ENCODE results near the gene FSTL4.

The FSTL4 gene

DNA sequence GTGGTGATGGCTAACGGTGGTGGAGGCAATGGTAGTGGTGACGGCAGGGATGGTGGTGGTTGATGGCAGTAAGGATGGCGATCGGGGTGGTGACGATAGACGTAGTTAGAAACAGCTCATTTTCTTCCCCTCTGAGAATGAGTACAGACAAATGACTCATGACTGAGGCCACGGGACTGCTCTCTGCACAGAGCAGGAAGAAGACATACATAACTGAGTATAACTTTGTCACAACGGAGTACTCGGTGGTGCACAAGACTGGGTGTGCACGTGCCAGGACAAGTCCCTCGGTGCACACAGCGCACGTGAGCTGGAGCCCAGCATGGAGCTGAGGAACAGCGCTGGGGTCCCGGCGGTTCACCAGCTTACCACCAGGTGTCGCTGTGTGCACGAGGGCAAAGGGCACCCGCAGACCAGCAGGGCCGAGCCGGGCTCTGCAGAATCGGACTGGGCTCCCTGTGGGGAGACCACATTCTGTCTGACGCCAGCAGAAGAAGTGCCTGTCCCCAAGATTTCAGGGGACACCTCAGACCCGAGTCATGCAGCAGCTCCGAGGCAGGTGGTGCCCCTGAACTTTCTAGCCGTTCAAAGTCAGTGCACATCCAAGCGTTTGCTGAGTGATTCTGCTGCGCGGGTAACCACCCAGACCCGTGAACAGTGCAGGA lies 188.6 kb downstream of the FSTL4 start:
- no peak for DNase-seq

- DNase-seq = no peak
Observed at GRCh38 chr5:133423011-133423617, 189.2 kb downstream of the FSTL4 start.

DNA sequence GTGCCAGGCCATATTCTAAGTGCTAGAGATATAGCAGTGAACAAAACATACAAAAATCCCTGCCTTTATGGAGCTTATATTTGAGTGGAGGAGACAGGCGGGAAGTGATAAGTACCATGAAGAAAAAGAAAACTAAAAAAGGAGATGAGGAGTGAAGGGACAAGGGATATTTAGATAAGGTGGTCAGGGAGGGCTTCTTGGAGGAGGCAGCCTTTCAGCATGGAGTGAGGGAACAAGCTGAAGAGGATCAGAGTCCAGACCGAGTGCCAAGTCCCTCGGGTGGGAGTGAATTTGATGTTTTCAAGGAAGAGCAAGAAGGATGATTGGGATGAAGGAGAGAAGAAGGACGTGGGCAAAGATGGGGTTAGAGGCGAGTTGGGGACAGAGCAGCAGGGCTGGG lies 190.5 kb downstream of the FSTL4 start:
- no peak for DNase-seq

DNA sequence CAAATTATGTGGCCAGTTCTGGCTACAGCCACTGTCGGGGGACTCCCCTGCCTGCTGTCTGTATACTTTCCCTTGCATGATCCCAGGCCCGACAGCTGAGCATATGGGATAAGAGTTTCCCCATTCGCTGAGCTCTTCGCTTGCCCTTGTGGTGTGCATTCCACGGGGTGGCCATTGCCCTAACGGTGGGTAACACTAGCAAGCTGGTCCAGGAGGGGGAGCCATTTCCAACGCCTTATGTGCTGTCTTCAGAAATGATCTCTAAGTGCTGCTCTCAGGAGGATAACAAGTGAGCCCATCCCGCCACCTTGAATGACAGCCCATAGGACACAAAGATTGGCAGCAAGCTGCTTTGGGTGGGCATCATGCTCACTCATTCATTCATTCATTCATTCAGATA lies 190.9 kb downstream of the FSTL4 start:
- DNase-seq = no peak

DNA sequence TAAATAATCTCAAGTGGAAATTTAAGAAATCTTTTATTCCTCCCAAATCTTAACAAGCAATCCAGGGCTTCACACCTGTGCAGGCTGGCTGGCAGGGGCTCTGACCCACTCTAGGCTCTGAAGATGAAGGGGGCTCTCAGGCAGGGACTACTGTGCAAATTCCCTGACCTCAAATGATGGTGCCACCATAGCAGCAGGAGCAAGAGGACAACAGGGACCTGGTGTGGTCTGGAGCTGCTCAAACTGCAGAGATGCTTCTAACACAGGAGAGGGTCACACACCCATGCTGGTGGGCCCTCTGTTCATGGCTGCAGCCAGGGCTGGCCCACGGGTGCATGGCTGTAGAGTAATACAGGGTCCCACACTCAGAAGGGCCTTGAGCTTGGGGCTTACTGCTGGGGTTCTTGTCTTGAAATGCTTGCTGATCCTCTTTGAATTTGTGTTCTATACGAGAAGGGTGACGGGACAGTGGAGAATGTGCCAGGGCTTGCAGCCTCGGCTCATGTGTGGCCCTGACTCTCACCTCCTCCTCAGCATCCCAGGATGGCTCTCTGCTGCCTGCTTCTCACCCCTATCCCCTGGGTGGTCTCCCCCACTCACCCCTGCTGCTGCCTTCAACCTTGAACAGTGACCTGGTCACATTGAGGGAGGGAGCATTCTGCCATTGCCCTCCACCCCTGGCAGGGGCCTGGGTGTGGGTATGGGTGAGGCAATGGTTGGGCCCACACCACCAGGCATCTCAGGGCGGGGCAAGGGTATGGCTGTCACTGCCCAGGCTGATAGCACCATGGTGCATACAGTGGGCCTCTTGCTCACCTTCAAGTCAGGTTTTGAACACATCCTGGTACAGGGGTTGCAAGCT lies 191.7 kb downstream of the FSTL4 start:
- no peak for DNase-seq

- DNase-seq = no peak
Observed at GRCh38 chr5:133415906-133416305, 196.4 kb downstream of the FSTL4 start.

DNA sequence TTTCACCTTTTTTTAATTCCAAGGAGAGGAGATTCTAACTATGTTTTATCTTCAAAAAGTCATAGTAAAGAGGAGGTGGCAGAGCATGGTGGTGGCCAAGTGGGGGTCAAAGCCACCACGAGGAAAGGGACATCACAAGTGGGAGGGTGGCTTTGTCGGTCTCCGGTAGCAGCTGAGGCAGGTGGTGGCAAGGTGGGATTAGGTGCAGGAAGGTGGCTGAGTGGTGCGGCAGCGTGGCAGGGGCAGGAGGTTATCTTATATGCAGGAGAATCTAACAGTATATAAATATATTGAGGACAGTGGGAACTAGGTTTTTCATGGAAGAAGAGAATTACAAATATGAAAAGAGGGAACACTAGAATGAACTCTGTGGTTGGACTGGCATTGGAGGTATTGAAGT lies 196.8 kb downstream of the FSTL4 start:
- no peak for DNase-seq

GRCh38 chr5:133412661-133413060 lies 199.7 kb downstream of the FSTL4 start:
- no peak for DNase-seq

DNA sequence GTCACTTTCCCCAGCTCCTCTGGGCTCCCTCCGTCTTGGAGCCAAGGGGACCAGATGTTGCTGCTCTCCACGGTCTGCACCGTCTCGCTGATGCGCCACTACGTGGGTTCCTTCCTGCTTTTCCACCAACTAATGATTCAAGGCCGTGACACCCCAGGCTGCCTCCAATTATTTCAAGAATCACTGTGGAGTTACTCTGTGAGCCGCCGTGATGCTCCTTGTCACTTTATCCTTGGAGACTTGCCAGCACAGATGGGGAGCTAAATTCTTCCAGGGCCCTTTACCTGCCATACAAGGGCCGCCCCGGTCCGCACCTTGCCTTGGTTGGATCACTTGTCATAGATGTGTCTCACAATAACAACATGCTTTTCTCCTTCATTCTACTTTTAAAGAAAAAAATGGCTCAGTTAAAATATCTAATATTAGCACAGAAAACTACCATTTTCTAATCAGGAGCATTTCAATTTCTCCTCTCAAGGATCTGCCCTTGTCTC lies 202.0 kb downstream of the FSTL4 start:
- no peak for DNase-seq

DNA sequence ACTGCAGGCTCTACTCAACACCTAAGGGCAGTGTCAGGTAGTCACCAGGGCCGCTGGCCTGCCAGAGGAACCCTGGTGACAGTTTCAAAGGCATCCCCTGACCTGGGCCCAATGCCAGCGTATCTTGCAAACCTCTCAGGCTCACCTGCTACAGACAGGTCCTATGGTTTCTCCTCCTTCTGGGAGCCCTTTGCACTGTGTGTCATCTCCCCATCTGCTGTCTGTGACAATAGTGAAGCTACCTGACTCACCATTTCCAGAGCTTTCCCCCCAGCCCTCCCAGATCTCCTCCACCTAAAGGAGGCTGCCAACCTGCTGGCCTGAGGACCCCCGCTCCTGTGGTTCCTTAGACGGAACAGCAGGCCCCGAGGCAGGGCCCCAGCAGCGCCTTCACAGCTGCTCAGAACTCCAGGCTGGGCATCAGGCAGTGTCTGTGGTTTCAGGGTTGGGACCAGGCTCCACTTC lies 203.1 kb downstream of the FSTL4 start:
- no peak for DNase-seq

DNA sequence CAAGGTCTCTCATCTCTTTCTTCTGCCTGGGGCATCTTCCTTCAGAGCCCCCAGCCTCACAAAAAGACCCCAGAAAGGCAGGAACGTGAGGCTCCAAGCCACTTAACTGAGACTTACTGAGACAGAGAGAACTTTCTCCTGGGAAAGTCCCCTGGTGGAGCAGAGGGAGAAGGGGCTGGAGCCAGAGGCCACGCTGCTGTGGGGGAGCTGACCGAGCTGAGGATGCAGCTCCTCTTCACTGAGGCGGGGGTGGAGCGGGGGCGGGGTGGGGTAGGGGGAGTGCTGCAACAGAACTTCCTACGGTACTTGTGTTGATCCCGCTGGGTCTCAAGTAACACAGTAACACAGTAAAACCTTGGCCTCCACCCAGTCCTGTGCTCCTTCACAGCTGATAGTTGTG lies 204.0 kb downstream of the FSTL4 start:
- no peak for DNase-seq

GRCh38 chr5:133406977-133407632 lies 205.2 kb downstream of the FSTL4 start:
- DNase-seq = peak; percentile 21

GRCh38 chr5:133406208-133406976 lies 205.9 kb downstream of the FSTL4 start:
- no peak for DNase-seq

- no peak for DNase-seq
Observed at GRCh38 chr5:133405275-133406034, 206.9 kb downstream of the FSTL4 start.

GRCh38 chr5:133404724-133405123 lies 207.6 kb downstream of the FSTL4 start:
- no peak for DNase-seq

- no peak for DNase-seq
Observed at GRCh38 chr5:133403741-133404364, 208.5 kb downstream of the FSTL4 start.

DNA sequence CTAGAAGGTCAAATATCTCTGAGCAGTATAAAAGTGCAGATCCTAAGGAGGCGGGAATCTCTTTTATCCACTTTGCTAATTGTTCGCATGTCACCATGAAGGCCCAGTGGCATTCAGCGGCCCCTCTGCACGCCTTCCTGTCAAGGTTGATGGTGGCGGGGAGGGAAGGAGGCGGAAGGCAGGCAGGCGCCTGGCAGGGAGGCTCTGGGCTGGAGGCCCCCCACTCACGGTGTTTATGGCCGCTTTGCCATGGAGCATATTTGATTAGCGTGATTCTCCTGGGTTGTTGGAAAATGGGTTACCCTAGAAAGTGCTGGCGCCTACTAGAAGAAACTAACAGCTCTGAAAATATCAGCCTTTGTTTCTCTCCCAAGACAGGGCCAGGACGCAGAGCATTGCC lies 209.6 kb downstream of the FSTL4 start:
- DNase-seq = no peak

DNA sequence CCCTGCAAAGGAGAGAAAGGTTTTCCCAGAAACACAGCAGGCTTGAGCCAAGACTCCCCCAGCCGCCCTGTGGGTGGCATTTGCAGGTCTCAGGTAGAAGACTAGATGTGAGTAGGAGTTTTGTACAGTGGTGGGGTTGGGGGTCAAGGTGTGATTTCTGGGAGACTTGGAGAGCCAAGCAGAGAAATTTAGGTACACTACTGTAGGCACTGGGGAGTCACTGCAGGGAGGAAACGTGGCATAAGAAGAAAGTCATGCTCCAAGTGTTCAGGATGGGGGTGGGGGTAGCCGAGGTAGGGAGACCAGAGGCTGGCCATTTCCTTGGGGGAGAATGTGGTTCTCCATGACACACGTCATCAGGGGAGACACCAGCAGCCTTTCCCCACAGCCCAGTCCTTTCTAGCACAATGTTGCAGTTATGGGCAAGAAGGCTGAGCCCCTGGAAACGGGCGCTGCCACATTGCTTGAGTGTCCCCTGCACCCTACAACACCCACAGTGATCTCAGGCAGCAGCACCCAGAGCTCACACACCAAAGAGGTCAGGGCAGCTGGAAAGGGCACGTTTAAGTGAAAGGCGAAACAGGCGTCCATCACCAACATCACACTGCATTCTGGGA lies 210.5 kb downstream of the FSTL4 start:
- DNase-seq = no peak

DNA sequence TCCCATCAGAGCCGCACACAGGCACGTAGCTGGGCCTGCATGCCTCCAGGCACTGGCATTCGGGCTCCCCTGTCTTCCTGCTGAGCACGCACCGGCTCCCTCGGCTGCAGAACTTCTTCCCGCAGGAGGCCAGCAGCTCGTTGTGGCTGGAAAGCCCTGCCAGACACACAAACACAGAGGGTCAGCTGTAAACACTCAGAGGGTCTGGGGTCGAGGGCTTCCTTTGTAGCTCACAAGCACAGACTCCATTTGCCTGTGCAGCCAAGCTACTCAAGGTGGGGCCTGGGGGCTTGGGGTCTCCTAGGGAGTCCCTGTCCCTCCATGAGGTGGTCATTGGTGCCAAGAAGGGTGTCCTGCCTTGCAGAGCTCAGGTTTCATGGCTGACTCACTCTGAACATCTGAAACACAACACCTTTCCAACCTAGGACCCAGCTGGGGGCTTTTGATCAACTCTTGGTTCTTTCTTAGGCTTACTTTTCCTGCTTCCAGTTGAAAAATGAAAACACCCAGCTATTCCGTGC lies 211.4 kb downstream of the FSTL4 start:
- DNase-seq = no peak

DNA sequence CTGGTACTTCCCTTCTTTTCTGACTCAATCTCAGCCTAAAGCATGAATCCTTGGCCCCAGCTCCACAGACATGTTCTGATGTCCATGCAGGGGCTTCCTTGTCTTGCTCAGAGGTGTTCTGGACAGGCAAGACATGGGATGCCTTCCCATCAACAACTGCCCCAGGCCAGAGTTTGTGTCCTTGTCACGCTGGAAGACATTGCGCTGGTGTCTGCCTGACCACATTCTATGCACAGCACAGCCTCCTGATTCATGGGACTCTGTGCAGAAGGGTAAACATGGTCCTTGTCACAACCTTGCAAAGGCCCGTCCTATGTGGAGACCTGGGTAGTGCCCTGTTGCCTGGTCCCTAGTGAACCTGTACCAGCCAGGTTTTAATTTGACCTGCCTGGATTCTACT lies 212.2 kb downstream of the FSTL4 start:
- DNase-seq = no peak

Data from NCI-H510A (cell line).